ENCODE data around the gene YAE1. TPM values are rescaled to one million over a fixed set of nuclear protein-coding genes. Genes with fewer than 3 reads are reported as not detected.
A peak's percentile ranks its signal among the peaks of the same experiment; 100 is the strongest.

The YAE1 gene
- total RNA-seq, 1 donor from 2014 or later: 16.5 TPM

DNA sequence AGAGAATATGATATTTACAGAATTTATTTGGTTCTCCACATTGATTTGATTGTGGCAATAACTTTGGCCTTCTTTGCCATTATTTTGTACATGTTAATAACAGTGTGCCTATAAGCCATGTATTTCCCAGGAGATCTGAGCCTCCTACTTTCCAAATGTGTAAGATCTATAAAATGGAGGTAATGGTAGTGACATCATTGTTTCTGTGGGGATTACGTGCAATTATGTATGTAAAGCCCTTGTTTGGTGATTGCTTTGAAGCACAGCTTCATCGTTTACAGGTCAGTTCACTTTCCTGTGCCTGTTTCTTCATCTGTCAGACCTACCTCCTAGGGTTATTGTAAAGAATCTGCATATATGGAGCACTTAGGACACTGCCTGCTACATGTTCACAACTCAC, 17.3 kb downstream of the YAE1 start:
- TF ChIP-seq, protein P1, sequence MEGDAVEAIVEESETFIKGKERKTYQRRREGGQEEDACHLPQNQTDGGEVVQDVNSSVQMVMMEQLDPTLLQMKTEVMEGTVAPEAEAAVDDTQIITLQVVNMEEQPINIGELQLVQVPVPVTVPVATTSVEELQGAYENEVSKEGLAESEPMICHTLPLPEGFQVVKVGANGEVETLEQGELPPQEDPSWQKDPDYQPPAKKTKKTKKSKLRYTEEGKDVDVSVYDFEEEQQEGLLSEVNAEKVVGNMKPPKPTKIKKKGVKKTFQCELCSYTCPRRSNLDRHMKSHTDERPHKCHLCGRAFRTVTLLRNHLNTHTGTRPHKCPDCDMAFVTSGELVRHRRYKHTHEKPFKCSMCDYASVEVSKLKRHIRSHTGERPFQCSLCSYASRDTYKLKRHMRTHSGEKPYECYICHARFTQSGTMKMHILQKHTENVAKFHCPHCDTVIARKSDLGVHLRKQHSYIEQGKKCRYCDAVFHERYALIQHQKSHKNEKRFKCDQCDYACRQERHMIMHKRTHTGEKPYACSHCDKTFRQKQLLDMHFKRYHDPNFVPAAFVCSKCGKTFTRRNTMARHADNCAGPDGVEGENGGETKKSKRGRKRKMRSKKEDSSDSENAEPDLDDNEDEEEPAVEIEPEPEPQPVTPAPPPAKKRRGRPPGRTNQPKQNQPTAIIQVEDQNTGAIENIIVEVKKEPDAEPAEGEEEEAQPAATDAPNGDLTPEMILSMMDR (IDR thresholded peaks at IDR 0.05): no peak
- no peaks in the 10 kb centered on the region for H3K9me3 ChIP-seq

DNA sequence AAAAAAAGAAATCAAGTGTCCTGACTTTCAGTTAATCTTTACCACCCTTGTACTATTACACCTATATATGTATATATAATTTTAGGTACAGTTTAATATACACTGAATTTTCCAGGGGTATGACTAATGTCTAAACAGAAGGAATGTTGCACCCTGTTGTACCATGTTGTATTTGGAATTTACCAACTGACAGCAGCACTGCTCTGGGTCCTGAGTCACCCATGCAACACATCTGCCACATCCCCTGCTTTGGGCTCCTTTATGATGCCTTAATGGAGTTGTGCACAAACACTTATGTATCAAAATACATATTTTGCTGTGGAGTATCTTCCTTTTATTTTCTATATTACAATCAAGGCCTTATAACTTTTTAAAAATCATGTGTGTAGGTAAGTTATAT, 21.2 kb downstream of the YAE1 start:
- Histone ChIP-seq H3K4me3 (no peak overlapping the region), H3K9me3 (no peaks in the 10 kb centered on the region), H3K27me3 (no peaks in the 10 kb centered on the region), H3K4me1 (peaks cover 20% of the 10 kb centered on the region), H3K27ac (no peak overlapping the region), H3K36me3 (no peaks in the 10 kb centered on the region)
- TF ChIP-seq, protein P1 (IDR thresholded peaks at IDR 0.05): no peak
- no peak for ATAC-seq
- DNase-seq: no peak
- intact Hi-C loops (cut with DNase I): no loop called here

More for the DNA sequence above, 17.3 kb downstream of the YAE1 start:
- DNase-seq: no peak
- ATAC-seq: no peak
- Histone ChIP-seq H3K36me3 (no peaks in the 10 kb centered on the region), H3K27me3 (no peaks in the 10 kb centered on the region), H3K27ac (no peak overlapping the region), H3K4me3 (no peak overlapping the region), H3K4me1 (peaks cover 5% of the 10 kb centered on the region)
- intact Hi-C loops (cut with DNase I): loop anchor here (2.0 kb wide), 1 partner anchor 167 kb away; no protein-coding TSS in a partner anchor

- no peak for DNase-seq
- H3K27ac ChIP-seq: peak overlapping the region; percentile 40
- TF ChIP-seq, protein P1 (IDR thresholded peaks at IDR 0.05): no peak
- no peaks in the 10 kb centered on the region for H3K36me3 ChIP-seq
- H3K4me3 ChIP-seq: no peak overlapping the region
- H3K9me3 ChIP-seq: no peaks in the 10 kb centered on the region
- ATAC-seq: peak; percentile 19
- intact Hi-C loops (cut with DNase I): no loop called here
- no peaks in the 10 kb centered on the region for H3K27me3 ChIP-seq
- H3K4me1 ChIP-seq: peaks cover 20% of the 10 kb centered on the region
Measured at GRCh38 chr7:39588416-39588815, 22.2 kb downstream of the YAE1 start.

DNA sequence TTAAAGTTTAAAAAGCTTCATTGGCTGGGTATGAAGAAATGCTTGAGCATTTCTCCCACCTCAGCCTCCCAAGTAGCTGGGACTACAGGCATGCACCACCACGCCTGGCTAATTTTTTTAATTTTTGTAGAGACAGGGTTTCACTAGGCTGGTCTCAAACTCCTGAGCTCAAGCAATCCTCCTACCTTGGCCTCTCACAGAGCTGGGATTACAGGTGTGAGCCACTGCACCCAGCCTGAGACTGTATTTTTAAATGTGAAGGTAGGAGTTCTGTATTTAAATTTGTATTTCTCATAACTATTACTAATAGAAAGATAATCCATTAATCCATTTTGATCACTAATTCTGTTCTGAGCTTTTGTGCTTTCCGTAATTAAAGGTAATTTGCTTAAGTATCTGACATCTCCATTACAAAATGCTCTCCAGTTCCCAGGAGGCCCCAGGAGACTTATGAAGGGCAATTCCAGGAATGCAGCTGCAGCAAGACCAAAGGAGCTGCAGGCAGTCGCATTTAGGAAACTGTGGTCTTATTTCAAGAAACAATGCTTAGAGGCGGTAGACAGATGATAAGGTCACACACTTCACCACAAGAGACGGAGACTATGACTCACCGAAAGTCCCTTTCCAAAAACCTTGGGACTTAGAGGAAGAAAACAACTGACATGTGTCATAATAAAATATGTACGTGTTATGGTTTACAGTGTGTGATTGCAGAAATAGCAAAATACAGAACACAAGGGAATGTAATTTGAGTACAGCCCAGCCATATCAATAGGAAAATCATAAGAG, 23.3 kb downstream of the YAE1 start:
- TF ChIP-seq, protein P1 (IDR thresholded peaks at IDR 0.05): no peak
- H3K27me3 ChIP-seq: no peaks in the 10 kb centered on the region
- H3K36me3 ChIP-seq: no peaks in the 10 kb centered on the region
- peak; percentile 94 for ATAC-seq
- H3K9me3 ChIP-seq: no peaks in the 10 kb centered on the region
- intact Hi-C loops (cut with DNase I): no loop called here
- H3K27ac ChIP-seq: peak overlapping the region; percentile 40
- peaks cover 20% of the 10 kb centered on the region for H3K4me1 ChIP-seq
- no peak overlapping the region for H3K4me3 ChIP-seq
- no peak for DNase-seq

DNA sequence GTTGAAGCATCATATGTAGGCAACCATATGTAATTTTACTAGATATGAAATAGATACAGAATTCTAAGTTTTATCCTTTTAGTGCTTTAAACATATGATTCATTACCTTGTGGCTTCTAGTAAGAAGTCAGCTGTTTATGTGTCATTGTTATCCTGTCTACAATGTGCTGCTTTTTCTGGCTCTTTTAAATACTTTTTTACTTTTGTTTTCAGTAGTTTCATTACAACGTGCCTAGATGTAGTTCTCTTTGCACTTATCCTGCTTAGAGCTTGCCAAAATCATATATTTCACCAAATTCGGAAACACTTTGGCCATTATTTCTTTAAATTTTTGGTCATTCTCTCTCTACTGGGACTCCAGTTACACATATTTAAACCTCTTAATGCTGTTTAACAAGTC, 26.4 kb downstream of the YAE1 start:
- no peak overlapping the region for H3K27ac ChIP-seq
- intact Hi-C loops (cut with DNase I): no loop called here
- TF ChIP-seq, protein P1 (IDR thresholded peaks at IDR 0.05): no peak

More for the DNA sequence above, 26.4 kb downstream of the YAE1 start:
- Histone ChIP-seq H3K4me1 (peaks cover 20% of the 10 kb centered on the region), H3K36me3 (no peaks in the 10 kb centered on the region), H3K9me3 (no peaks in the 10 kb centered on the region), H3K4me3 (no peak overlapping the region), H3K27me3 (no peaks in the 10 kb centered on the region)
- no peak for ATAC-seq
- DNase-seq: no peak

All from upper lobe of right lung (tissue), 1 donor.